ENCODE measurements around the gene LLPH. TPM values are rescaled to one million over a fixed set of nuclear protein-coding genes. Genes with fewer than 3 reads are reported as not detected.

The LLPH gene
- total RNA-seq, 1 donor from 2014 or later, result 19.9 TPM

- H3K27ac Mint-ChIP-seq, result no peak overlapping the region
- no peak overlapping the region for H3K4me3 Mint-ChIP-seq
These were observed 15.4 kb downstream of the LLPH start for GRCh38 chr12:66115071-66115600.

GRCh38 chr12:66113471-66113870 lies 17.1 kb downstream of the LLPH start:
- no peaks in the 10 kb centered on the region for H3K9me3 ChIP-seq (ENCODE audit: low read depth)
- peaks cover 14% of the 10 kb centered on the region for H3K4me1 ChIP-seq
- no peak overlapping the region for H3K27ac ChIP-seq
- no peaks in the 10 kb centered on the region for H4K20me1 ChIP-seq (ENCODE audit: low read depth)
- Mint-ChIP-seq H3K27me3 (ENCODE audit: insufficient read depth, low read depth) (no peaks in the 10 kb centered on the region), H3K27ac (no peak overlapping the region), H3K4me1 (no peaks in the 10 kb centered on the region), H3K36me3 (no peaks in the 10 kb centered on the region), H3K4me3 (no peak overlapping the region), H3K9me3 (no peaks in the 10 kb centered on the region)
- no peak overlapping the region for H3K4me3 ChIP-seq
- no peaks in the 10 kb centered on the region for H3F3A ChIP-seq (ENCODE audit: low read depth)
- no peak for DNase-seq (ENCODE audit: low spot score)
- H3K79me2 ChIP-seq (ENCODE audit: low read depth), result no peaks in the 10 kb centered on the region
- no peak overlapping the region for H3K4me2 ChIP-seq
- H3K36me3 ChIP-seq, result no peaks in the 10 kb centered on the region
- H3K9ac ChIP-seq, result no peak overlapping the region
- H2AFZ ChIP-seq (replicated peaks), result no peak overlapping the region
- no peaks in the 10 kb centered on the region for H3K27me3 ChIP-seq
- no peak for TF ChIP-seq CTCF (IDR thresholded peaks at IDR 0.05)
- TF ChIP-seq EZH2 (IDR thresholded peaks at IDR 0.05), result no peak
- TF ChIP-seq EZH2phosphoT487 (IDR thresholded peaks at IDR 0.05), result no peak

More at GRCh38 chr12:66115071-66115600, 15.4 kb downstream of the LLPH start:
- Histone ChIP-seq H2AFZ (replicated peaks) (no peak overlapping the region), H3K4me3 (no peak overlapping the region), H3K27me3 (no peaks in the 10 kb centered on the region), H3F3A (ENCODE audit: low read depth) (no peaks in the 10 kb centered on the region), H3K9ac (no peak overlapping the region), H3K27ac (no peak overlapping the region), H3K9me3 (ENCODE audit: low read depth) (no peaks in the 10 kb centered on the region), H3K4me1 (peaks cover 14% of the 10 kb centered on the region), H3K79me2 (ENCODE audit: low read depth) (no peaks in the 10 kb centered on the region), H4K20me1 (ENCODE audit: low read depth) (no peaks in the 10 kb centered on the region), H3K36me3 (no peaks in the 10 kb centered on the region), H3K4me2 (no peak overlapping the region)
- Mint-ChIP-seq H3K4me1 (no peaks in the 10 kb centered on the region), H3K9me3 (no peaks in the 10 kb centered on the region), H3K27me3 (ENCODE audit: insufficient read depth, low read depth) (no peaks in the 10 kb centered on the region), H3K36me3 (no peaks in the 10 kb centered on the region)
- DNase-seq (ENCODE audit: low spot score), result no peak
- TF ChIP-seq EZH2phosphoT487 (IDR thresholded peaks at IDR 0.05) (no peak), CTCF (IDR thresholded peaks at IDR 0.05) (no peak), EZH2 (IDR thresholded peaks at IDR 0.05) (no peak)

- no peaks in the 10 kb centered on the region for H3K27me3 ChIP-seq
- Mint-ChIP-seq H3K4me1 (peaks cover 7% of the 10 kb centered on the region), H3K27ac (no peak overlapping the region), H3K4me3 (no peak overlapping the region), H3K36me3 (no peaks in the 10 kb centered on the region), H3K9me3 (no peaks in the 10 kb centered on the region), H3K27me3 (ENCODE audit: insufficient read depth, low read depth) (no peaks in the 10 kb centered on the region)
- no peak overlapping the region for H2AFZ ChIP-seq (replicated peaks)
- no peaks in the 10 kb centered on the region for H3F3A ChIP-seq (ENCODE audit: low read depth)
- no peak overlapping the region for H3K4me3 ChIP-seq
- no peak overlapping the region for H3K27ac ChIP-seq
- H4K20me1 ChIP-seq (ENCODE audit: low read depth), result no peaks in the 10 kb centered on the region
- no peak for DNase-seq (ENCODE audit: low spot score)
- TF ChIP-seq EZH2 (IDR thresholded peaks at IDR 0.05), result no peak
- no peak for TF ChIP-seq EZH2phosphoT487 (IDR thresholded peaks at IDR 0.05)
- TF ChIP-seq CTCF (IDR thresholded peaks at IDR 0.05), result no peak
- no peaks in the 10 kb centered on the region for H3K79me2 ChIP-seq (ENCODE audit: low read depth)
- H3K36me3 ChIP-seq, result no peaks in the 10 kb centered on the region
- H3K9me3 ChIP-seq (ENCODE audit: low read depth), result no peaks in the 10 kb centered on the region
- no peak overlapping the region for H3K9ac ChIP-seq
- no peak overlapping the region for H3K4me2 ChIP-seq
- peaks cover 14% of the 10 kb centered on the region for H3K4me1 ChIP-seq
These were observed 18.9 kb downstream of the LLPH start for GRCh38 chr12:66111605-66112004.

Data from neural progenitor cell (in vitro differentiated cells).